GM18868 (cell line): Measurements from ENCODE around the gene TTLL6.
"Not testable (repeated sequence)": the region's sequence is repeated elsewhere in the genome, so short reads cannot be mapped to it uniquely, and the experiment has no call there.

Experiments used
- ATAC-seq: cut with Tn5 transposase; IDR thresholded peaks from one replicate; pipeline ENCODE4 v1.9.1; 2021; ENCODE audit warnings: mild to moderate bottlenecking, moderate library complexity; ENCODE audit not compliant: unreplicated experiment

Gene TTLL6

DNA sequence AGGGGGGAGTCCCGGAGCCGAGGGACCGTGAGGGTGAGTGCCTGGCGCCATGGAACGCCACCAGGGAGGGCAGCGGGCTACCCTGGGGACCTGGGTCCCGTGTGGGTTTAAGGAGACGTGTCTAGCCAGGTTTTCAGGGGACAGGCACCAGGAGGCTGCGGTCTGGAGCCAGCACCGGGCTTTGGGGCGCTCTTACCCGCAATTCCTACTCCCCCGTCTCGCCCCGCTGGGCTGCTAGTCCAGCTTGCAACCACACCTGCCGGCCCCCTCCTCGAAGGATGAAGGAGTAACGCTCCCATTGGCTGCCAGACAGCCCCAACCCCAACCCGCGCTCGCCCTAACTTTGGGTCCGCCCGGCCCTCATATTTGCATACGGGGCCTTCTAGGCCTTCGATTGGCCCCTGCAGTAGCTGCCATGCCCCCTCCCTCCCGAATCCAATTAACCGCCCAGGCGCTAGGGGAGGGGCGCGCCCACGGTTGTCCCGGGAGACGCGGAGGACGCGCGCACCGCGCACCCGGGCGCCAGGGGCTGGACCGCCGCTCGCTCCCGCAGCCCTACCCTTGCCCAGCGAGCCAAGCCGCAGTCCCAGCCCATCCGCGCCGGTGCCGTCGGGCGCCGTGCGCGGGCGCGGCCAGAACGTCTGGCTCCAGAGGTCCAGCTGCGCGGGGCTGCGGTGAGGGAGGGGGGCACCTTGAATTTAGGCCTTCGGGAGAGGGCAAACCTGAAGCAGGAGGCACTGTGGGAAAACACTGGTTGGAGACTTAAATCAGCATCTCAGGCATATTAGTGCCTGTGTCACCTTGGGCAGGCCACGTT lies at the start of gene TTLL6:
Gene TTLL6 (minus strand): TSS at position 456 of the 817 bp plus-strand sequence. CDS start 157 bp downstream, at position 299.
- ATAC-seq = peak; percentile 75

DNA sequence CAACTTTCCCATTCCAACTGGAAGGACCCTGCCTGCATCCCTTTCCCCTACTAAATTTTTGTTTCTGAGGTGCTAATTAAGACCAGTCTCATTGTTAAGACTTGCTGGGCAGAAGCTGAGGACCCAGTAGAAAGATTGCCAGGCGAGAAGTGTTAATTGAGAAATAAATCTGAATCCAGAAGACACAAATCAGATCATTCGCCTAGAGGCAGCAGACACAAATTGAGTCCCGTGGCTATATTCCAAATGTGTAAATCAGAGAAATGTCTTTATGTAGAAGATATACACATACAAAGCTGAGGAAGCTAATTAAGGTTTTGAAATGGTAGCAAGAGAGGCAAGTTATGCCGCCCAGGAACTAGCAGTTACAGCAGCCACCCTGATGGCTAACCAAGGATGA lies 43.4 kb upstream of the TTLL6 start:
- no peak for ATAC-seq

DNA sequence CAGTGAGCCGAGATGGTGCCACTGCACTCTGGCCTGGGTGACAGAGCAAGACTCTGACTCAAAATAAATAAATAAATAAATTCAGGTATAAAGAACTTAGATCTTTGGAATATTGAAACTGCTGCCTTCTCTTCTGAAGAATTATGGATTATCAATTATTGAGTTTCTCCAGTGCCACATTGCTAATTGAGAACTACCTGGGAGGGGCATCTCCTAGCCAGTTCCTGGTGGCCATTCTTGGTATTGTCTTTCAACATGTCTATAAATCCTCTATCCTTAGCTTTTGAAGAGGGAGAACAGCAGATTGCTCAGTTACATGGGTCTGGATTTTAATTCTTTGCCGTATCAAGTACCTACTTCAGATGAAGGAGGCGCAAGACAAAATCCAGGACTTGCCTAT lies 43.0 kb upstream of the TTLL6 start:
- no peak for ATAC-seq

DNA sequence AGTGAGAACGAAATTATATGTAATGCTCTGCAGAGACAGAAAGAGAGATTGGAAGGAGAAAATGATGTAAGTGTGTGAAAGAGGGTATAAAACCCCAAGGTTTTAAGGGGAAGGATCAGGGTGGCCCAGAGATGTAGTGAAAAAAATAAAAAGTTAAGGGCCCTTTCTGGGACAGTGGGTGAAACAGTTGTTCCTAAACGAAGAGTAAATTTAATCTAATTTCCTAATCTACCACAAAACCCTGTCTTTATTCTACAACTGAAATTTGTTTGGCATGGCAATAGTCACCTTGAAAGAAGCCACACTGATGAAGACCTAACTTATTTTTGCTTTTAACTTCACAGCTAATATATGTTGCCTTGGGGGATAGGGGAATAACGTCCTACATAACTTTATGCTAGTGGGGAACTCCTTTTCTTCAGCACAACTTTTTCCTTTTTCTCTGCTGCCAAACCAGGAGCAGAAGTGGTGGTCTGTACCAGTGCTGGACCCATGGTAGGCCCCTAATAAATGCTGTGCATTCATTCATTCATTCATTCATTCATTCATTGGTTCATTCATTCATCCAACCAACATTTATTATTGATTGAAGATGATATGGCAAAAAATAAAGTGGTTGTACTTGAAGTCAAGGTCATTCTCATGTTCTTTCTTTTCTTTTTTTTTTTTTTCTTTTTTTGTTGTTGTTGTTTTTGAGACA lies 39.2 kb upstream of the TTLL6 start:
- no peak for ATAC-seq

DNA sequence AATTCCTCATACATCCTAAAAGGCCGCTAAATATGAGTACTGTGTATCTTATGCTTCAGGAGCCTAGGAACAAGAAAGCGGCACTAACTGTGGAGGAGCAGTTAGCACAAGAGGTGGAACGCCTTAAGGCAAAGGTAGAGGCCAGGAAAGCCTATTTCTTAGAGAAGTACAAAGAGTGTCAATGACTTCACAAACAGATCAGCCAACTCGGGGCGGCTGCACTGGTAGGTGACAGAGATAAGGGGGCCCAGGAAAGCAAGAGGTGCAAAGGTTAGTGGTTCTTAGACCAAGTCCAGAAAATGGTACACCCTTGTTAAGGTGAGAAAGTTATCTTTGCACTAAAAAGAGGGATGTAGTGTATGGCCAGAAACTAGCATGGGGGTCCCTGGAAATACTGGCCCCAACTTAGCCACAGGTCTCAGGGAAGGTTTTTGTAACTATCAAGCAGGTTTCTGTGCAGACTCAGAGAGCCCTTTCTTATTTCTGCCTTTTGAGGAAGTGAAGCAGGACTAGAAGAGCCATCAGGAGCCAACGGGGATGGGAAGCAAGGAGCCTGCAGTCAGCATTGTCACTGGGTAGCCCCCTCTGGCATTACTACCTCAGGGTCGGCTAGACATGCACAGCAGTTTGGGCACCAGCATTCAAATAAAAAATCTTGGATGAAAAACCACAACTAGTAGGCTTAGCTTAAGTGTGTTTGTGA lies 37.9 kb upstream of the TTLL6 start:
- no peak for ATAC-seq

DNA sequence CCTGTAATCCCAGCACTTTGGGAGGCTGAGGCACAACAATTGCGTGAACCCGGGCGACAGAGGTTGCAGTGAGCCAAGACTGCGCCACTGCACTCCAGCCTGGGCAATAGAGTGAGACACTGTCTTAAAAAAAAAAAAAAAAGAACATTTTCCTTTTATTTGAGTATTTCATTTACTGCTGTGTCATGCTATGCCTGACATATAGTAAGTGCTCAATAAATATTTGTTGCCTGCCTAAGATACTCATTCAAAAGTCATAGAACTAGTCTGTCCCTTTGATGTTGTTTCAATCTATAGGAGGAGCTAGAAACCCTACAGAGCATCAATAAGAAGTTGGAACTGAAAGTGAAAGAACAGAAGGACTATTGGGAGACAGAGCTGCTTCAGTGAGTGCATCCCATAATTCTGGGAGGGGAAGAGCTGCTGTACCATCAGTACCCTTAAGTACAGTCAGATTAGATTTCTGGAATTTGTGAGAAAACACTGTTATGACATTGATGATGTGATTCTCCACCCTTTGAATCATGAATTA lies 33.8 kb upstream of the TTLL6 start:
- ATAC-seq = no peak

DNA sequence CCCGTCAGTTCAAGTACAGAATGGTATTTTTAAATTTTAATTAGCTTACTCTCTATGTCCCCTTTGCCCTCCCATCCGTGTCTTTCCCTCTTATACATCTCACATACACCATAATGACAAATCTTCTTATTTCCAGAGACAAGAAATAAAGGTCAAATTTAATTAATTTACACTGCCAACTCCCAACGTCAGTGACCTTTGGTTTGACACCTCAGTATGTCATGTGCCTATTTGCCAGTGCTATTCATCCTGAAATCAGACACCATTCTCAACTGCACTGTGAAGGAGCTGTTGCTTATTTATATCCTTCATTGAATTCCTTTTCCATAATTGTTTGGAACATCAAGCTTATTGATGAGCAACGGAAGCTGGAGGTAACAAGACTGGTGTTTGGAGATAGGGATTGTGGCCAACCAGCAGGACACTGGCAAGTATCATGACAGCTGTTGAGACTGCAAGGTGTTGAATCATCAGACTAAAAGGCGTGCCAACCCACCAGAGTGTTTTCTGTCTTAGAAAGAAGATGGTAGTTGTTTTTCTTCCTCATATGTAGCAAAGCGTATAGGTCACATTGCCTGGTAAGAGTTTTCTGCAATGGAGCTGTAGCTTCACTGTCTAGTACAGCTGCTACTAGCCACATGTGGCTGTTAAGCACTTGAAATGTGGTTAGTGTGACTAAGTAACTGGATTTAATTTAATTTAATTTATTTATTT lies 26.3 kb upstream of the TTLL6 start:
- no peak for ATAC-seq

DNA sequence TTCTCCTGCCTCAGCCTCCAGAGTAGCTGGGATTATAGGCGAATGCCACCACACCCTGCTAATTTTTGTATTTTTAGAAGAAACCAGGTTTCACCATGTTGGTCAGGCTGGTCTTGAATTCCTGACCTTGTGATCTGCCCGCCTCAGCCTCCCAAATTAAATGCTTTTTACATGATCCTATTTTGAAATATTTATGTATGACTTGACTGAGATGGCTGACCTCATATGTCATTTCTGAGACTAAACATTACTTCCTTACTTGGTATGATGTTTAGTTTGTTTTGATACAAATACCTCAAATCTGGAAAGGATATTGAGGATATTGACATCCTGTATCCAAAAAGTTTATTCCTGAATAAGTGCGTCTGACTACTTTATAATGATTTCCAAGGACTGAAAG lies 25.7 kb upstream of the TTLL6 start:
- no peak for ATAC-seq

DNA sequence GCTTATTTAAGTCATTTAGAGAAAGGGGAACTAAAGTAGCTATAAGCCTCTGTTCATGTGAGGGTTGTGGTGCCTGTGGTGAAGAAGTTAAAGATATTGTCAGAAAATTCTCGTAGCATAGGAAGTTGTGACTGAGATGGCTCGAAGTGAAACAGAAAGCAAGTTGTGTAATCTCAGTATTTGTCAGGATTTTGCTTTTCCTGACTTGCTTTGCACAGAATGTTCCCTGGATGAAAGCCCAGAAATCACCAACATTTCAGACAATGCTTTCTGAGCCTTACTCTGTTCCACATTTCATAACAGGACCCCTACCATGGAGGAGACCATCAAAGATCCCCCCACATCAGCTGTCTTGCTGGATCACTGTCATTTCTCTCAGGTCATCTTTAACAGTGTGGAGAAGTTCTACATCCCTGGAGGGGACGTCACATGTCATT lies 24.4 kb upstream of the TTLL6 start:
- peak; percentile 83 for ATAC-seq

DNA sequence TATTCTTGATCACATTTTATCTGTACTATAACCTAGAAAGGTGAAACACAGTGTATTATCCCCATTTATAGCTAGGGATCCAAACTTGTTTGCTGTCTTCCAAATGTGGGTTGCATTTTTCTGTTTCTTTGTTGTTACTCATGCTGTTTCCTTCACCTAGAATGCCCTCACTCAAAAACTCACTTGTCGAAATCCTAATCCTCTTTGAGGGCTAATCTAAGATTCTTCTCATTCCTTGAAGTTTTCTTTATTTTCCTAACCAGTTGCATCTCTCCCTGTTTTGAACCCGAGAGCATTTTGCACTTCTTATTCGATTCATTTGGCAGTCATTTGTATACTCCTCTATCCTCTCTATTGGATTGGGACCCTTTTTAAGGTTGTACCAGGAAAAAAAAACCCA lies 23.4 kb upstream of the TTLL6 start:
- no peak for ATAC-seq

DNA sequence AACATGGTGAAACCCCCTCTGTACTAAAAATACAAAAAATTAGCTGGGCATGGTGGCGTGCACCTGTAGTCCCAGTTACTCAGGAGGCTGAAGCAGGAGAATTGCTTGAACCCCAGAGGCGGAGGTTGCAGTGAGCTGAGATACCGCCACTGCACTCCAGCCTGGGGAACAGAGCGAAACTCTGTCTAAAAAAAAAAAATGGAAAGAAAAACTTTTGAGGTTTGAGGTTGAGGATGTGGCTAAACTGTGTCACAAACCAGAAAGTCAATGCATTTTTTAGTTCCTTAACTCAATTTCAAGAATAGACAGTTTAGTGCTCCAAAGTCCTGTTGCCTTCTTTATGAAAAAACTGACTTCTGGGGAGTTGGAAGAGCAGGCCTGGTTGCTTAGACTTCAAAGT lies 20.4 kb upstream of the TTLL6 start:
- ATAC-seq = not testable (repeated sequence)

DNA sequence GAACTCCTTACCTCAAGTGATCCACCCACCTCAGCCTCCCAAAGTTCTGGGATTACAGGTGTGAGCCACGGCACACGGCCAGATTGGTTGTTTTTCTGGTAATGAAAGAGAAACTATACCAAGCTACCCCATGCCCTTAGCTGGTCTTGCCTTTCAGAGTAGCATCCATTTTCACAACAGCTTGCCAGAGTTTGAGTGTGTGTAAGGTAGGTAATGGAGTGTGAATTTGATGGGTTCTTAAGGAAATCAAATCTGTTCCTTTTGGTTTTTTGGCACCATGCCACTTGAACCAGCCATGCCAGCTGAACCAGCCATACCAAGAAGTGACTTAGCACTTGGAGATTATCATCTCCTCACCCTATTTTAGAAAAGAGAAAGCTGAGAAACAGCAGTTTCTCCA lies 18.9 kb upstream of the TTLL6 start:
- ATAC-seq = no peak

DNA sequence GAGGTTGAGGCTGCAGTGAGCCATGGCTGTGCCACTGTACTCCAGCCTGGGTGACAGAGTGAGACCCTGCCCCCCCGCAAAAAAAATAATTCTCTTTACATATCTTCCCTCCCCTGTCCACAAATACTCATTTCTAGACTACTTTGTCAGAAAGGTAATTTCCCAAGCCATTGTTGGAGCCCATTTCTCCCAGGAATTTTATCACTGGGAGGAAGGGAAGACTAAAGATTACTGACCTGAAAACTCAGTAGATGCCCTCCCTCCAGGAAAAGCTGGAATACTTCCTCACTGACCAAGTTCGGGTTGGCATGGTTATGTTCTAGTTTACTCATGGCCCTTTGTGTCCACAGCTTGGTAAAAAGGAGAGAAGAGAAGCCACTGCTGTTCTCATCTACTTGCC lies 17.9 kb upstream of the TTLL6 start:
- no peak for ATAC-seq

DNA sequence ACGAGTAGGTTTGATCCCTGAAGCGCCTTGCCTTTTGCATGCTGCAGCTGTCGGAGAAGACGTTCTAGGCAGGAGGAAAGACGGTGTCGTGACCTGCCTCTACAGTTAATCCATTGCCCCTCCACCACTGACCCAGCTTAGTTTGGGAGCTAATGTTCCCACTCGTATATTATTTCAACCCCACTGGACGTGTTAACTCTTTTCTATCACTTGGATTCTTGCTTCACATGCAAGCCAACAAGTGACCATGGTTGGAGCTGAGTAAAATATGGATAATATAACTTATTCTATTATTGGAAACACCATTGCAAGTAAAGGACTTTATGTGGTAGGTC lies 14.5 kb upstream of the TTLL6 start:
- ATAC-seq = no peak

DNA sequence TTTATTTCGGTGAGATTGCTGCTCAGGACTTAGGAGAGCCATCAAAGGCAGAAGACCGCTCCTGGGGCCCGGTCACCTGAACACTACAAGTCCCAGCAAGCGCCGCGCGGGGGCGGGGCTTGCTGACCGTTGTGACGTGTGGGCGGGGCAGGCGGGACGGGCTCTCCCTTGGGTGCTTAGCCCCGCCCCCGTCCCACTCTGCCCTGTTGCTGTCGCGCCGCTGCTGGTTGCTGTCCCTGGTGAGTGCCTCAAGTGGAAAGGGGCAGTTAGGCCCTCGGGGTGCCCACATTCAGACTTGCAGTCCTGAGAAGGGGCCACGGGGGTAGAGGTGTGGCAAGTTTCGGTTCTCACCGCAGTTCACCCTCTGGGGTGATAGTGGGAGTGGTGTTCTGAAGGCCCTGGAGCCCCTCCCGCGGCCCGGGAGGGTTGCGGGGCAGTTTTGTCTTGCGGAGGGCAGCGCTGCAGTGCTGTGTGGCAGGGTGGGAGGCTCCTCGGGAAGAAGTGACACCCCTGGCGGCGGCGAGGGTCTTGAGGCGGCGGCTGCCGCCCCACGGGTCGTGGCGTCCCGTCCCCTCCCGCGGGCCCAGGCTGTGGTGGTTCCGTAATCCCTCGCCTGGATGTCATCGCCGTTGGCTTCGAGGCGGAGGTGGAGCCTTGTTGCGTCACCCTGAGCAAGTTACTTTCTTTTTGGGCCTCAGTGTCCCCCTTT lies 14.0 kb upstream of the TTLL6 start, which contains the start of gene CALCOCO2:
Gene CALCOCO2 (plus strand): TSS at position 196 of the 709 bp plus-strand sequence. CDS start 10,673 bp downstream, outside the sequence.
- peak; percentile 84 for ATAC-seq

DNA sequence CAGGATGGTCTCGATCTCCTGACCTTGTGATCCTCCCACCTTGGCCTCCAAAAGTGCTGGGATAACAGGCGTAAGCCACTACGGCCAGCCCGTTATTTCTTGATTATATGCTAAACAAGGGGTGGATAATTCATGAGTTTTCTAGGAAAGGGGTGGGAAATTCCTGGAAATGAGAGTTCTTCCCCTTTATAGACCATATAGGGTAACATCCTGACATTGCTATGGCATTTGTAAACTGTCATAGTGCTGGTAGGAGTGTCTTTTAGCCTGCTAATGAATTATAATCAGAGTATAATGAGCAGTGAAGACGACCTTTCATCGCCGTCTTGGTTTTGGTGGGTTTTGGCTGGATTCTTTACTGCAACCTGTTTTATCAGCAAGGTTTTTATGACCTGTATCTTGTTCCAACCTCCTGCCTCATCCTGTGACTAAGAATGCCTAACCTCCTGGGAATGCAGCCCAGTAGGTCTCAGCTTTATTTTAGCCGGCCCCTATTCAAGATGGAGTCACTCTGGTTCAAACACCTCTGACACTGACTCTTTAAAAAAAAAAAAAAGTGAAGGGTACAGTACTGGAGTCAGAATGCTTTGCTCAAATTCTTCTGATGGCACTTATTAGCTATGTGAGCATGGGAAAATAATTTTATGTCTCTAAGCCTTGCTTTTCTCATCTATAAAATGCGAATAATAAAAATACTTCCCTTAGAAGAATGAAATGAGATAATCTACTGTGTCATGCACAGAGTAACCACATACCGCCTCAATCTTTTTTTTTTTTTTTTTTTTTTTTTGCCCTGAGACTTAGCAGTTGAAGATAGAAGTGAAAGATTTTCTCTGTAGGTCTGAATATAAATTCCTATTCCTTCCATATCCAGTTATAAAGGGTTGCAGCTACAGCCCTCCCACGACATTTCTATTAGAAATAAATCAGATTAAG lies 8.7 kb upstream of the TTLL6 start:
- no peak for ATAC-seq

DNA sequence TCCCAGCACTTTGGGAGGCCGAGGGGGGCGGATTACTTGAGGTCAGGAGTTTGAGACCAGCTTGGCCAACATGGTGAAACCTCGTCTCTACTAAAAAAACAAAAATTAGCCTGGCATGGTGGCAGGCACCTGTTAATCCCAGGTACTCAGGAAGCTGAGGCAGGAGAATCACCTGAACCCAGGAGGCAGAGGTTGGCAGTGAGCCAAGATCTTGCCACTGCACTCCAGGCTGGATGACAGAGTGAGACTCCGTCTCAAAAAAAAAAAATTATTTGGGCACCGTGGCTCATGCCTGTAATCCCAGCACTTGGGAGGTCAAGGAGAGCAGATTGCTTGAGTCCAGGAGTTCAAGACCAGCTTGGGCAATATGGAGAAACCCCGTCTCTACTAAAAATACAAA lies 3.9 kb upstream of the TTLL6 start:
- not testable (repeated sequence) for ATAC-seq

DNA sequence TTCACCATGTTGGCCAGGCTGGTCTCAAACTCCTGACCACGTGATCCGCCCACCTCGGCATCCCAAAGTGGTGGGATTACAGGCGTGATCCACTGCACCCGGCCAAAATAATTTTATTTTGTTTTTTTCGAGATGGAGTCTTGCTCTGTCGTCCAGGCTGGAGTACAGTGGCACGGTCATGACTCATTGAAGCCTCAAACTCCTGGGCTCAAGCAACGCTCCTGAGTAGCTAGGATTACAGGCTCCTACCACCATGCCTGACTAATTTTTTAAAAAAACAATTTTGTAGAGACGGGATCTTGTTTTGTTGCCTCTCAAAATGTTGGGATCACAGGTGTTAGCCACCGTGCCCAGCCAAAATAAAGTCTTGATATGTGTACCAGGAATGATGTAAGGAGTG lies 2.4 kb upstream of the TTLL6 start:
- no peak for ATAC-seq

DNA sequence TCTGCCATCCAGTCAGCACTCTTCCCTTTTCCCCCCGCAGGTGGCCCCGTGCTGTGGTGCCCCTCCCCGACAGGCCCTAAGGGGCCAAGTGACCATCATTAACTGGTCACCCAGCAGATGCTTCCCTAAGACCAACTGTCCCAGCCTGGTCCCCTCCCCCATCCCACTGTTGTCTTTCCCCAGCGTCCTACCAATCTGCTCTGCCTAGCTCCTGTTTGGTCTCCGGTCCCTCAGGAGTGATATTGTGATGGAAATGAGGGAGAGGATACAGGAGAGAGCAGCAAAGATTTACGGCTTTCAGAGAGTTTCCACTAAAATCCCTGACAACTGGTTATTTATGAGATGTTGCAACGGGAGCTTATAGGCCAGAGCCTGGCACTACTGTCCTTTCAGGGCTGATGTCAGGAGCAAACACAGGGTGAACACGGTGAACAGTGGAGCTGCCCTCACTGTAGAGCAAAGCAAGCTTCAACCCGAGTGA lies 1.4 kb upstream of the TTLL6 start:
- ATAC-seq = no peak
